GM18499 (cell line): Measurements from ENCODE around the gene ANKRD44.

Experiments used
- ATAC-seq: cut with Tn5 transposase; IDR thresholded peaks from one replicate; pipeline ENCODE4 v1.9.1; 2021; ENCODE audit warnings: moderate number of reproducible peaks; ENCODE audit not compliant: insufficient read depth, unreplicated experiment

Gene ANKRD44

GRCh38 chr2:197322724-197323720 is 12.4 kb upstream of the ANKRD44 start:
- peak; percentile 48 for ATAC-seq

GRCh38 chr2:197322143-197322542 is 11.6 kb upstream of the ANKRD44 start:
- no peak for ATAC-seq

- ATAC-seq, result no peak
Measured at GRCh38 chr2:197315371-197315770, 4.8 kb upstream of the ANKRD44 start.

- ATAC-seq, result no peak
Measured at GRCh38 chr2:197312186-197312585, 1.6 kb upstream of the ANKRD44 start.

- ATAC-seq, result no peak
Measured at GRCh38 chr2:197311421-197312033, 947 bp upstream of the ANKRD44 start.

- ATAC-seq, result peak; percentile 19
Measured at GRCh38 chr2:197310987-197311420, 424 bp upstream of the ANKRD44 start.

GRCh38 chr2:197309691-197310231 is 819 bp downstream of the ANKRD44 start:
- ATAC-seq, result no peak

GRCh38 chr2:197308996-197309690 is 1.4 kb downstream of the ANKRD44 start:
- ATAC-seq, result no peak

GRCh38 chr2:197308585-197308984 is 2.0 kb downstream of the ANKRD44 start:
- ATAC-seq, result no peak

- no peak for ATAC-seq
Measured at GRCh38 chr2:197307933-197308521, 2.6 kb downstream of the ANKRD44 start.

- no peak for ATAC-seq
Measured at GRCh38 chr2:197307236-197307932, 3.2 kb downstream of the ANKRD44 start.

GRCh38 chr2:197306696-197307040 is 3.9 kb downstream of the ANKRD44 start:
- ATAC-seq, result no peak

- ATAC-seq, result no peak
Measured at GRCh38 chr2:197306024-197306695, 4.4 kb downstream of the ANKRD44 start.

GRCh38 chr2:197304556-197305011 is 6.0 kb downstream of the ANKRD44 start:
- peak; percentile 33 for ATAC-seq

GRCh38 chr2:197300139-197300538 is 10.4 kb downstream of the ANKRD44 start:
- ATAC-seq, result no peak

GRCh38 chr2:197298609-197299008 is 12.0 kb downstream of the ANKRD44 start:
- no peak for ATAC-seq

- no peak for ATAC-seq
Measured at GRCh38 chr2:197297772-197298318, 12.7 kb downstream of the ANKRD44 start.

GRCh38 chr2:197297266-197297665 is 13.3 kb downstream of the ANKRD44 start:
- ATAC-seq, result no peak

GRCh38 chr2:197296835-197297234 is 13.7 kb downstream of the ANKRD44 start:
- no peak for ATAC-seq
